GM23248 (cell line): ENCODE data around the gene ABCC12.

Experiments used
- EZH2 ChIP-seq: fragments of 200-600 bp; sonication (generic); IDR thresholded peaks from 2 replicates; pipeline ENCODE4 v1.6.1; 2018; ENCODE audit warnings: antibody characterized with exemption, mild to moderate bottlenecking; ENCODE audit not compliant: insufficient read depth, poor library complexity, severe bottlenecking
- EZH2phosphoT487 ChIP-seq: fragments of 200-600 bp; sonication (generic); IDR thresholded peaks from 2 replicates; pipeline ENCODE4 v1.6.1; 2018; ENCODE audit warnings: antibody characterized with exemption, moderate library complexity, mild to moderate bottlenecking, low read depth; ENCODE audit not compliant: insufficient read depth

GRCh38 chr16:48164907-48165715 lies 9.3 kb upstream of the ABCC12 start:
- TF ChIP-seq EZH2phosphoT487 (no peak), EZH2 (no peak)
